ENCODE measurements around the gene ADAMTS3.

ADAMTS3 gene

DNA sequence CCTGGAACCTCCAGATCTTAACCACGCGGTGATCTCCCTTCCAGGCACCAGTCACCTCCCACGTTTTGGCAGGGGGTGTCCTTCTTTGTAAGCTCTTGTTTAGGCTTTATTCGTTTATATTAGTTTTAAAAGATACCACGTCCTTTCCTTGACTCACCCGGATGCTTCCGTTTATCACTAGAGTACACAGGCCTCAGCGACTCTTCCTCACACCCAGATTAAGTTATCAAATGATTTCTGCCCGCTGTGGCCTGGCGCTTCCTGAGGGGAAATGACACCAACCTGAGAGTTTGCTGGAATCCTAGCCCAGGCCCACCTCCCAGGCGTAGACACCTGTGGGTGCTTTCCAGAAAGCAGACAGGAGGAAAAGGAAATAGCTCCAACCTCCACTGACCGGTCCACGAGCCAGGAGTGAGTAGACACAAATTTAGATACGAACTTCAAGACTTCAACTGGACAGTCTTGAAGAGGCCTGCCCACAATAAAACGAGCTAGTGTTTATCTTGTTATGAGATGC lies 756 bp upstream of the ADAMTS3 start:
- ATAC-seq: no peak
- TF ChIP-seq, protein P1, sequence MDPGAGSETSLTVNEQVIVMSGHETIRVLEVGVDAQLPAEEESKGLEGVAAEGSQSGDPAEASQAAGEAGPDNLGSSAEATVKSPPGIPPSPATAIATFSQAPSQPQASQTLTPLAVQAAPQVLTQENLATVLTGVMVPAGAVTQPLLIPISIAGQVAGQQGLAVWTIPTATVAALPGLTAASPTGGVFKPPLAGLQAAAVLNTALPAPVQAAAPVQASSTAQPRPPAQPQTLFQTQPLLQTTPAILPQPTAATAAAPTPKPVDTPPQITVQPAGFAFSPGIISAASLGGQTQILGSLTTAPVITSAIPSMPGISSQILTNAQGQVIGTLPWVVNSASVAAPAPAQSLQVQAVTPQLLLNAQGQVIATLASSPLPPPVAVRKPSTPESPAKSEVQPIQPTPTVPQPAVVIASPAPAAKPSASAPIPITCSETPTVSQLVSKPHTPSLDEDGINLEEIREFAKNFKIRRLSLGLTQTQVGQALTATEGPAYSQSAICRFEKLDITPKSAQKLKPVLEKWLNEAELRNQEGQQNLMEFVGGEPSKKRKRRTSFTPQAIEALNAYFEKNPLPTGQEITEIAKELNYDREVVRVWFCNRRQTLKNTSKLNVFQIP (CRISPR knock-in tag; IDR thresholded peaks at IDR 0.05; ENCODE audit: borderline replicate concordance, low read depth): no peak
- TF ChIP-seq BACH2 (CRISPR knock-in tag; IDR thresholded peaks at IDR 0.05; ENCODE audit: borderline replicate concordance) (no peak), ZNF70 (CRISPR knock-in tag; IDR thresholded peaks at IDR 0.05) (no peak), OSR1 (CRISPR knock-in tag; IDR thresholded peaks at IDR 0.05) (no peak), ARNTL (CRISPR knock-in tag; IDR thresholded peaks at IDR 0.05; ENCODE audit: borderline replicate concordance, low read depth) (no peak), PPARA (CRISPR knock-in tag; IDR thresholded peaks at IDR 0.05; ENCODE audit: borderline replicate concordance) (no peak), RARB (CRISPR knock-in tag; IDR thresholded peaks at IDR 0.05) (no peak), CSDC2 (CRISPR knock-in tag; IDR thresholded peaks at IDR 0.05) (no peak), ESRRG (CRISPR knock-in tag; IDR thresholded peaks at IDR 0.05) (no peak), TCF4 (CRISPR knock-in tag; IDR thresholded peaks at IDR 0.05; ENCODE audit: borderline replicate concordance) (no peak), ZFP30 (CRISPR knock-in tag; IDR thresholded peaks at IDR 0.05) (no peak), SNAI2 (CRISPR knock-in tag; IDR thresholded peaks at IDR 0.05) (no peak), TOX (CRISPR knock-in tag; IDR thresholded peaks at IDR 0.05; ENCODE audit: borderline replicate concordance) (no peak), GLIS3 (CRISPR knock-in tag; IDR thresholded peaks at IDR 0.05) (no peak), ZFP3 (CRISPR knock-in tag; IDR thresholded peaks at IDR 0.05) (no peak), ZC3H10 (CRISPR knock-in tag; IDR thresholded peaks at IDR 0.05) (no peak)
- TF ChIP-seq, protein P2, sequence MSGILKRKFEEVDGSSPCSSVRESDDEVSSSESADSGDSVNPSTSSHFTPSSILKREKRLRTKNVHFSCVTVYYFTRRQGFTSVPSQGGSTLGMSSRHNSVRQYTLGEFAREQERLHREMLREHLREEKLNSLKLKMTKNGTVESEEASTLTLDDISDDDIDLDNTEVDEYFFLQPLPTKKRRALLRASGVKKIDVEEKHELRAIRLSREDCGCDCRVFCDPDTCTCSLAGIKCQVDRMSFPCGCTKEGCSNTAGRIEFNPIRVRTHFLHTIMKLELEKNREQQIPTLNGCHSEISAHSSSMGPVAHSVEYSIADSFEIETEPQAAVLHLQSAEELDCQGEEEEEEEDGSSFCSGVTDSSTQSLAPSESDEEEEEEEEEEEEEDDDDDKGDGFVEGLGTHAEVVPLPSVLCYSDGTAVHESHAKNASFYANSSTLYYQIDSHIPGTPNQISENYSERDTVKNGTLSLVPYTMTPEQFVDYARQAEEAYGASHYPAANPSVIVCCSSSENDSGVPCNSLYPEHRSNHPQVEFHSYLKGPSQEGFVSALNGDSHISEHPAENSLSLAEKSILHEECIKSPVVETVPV (CRISPR knock-in tag; IDR thresholded peaks at IDR 0.05): no peak
- TF ChIP-seq, protein P3, sequence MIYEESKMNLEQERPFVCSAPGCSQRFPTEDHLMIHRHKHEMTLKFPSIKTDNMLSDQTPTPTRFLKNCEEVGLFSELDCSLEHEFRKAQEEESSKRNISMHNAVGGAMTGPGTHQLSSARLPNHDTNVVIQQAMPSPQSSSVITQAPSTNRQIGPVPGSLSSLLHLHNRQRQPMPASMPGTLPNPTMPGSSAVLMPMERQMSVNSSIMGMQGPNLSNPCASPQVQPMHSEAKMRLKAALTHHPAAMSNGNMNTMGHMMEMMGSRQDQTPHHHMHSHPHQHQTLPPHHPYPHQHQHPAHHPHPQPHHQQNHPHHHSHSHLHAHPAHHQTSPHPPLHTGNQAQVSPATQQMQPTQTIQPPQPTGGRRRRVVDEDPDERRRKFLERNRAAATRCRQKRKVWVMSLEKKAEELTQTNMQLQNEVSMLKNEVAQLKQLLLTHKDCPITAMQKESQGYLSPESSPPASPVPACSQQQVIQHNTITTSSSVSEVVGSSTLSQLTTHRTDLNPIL (CRISPR knock-in tag; IDR thresholded peaks at IDR 0.05; ENCODE audit: low read depth): no peak
- TF ChIP-seq, protein P4, sequence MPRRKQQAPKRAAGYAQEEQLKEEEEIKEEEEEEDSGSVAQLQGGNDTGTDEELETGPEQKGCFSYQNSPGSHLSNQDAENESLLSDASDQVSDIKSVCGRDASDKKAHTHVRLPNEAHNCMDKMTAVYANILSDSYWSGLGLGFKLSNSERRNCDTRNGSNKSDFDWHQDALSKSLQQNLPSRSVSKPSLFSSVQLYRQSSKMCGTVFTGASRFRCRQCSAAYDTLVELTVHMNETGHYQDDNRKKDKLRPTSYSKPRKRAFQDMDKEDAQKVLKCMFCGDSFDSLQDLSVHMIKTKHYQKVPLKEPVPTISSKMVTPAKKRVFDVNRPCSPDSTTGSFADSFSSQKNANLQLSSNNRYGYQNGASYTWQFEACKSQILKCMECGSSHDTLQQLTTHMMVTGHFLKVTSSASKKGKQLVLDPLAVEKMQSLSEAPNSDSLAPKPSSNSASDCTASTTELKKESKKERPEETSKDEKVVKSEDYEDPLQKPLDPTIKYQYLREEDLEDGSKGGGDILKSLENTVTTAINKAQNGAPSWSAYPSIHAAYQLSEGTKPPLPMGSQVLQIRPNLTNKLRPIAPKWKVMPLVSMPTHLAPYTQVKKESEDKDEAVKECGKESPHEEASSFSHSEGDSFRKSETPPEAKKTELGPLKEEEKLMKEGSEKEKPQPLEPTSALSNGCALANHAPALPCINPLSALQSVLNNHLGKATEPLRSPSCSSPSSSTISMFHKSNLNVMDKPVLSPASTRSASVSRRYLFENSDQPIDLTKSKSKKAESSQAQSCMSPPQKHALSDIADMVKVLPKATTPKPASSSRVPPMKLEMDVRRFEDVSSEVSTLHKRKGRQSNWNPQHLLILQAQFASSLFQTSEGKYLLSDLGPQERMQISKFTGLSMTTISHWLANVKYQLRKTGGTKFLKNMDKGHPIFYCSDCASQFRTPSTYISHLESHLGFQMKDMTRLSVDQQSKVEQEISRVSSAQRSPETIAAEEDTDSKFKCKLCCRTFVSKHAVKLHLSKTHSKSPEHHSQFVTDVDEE (CRISPR knock-in tag; IDR thresholded peaks at IDR 0.05): no peak

DNA sequence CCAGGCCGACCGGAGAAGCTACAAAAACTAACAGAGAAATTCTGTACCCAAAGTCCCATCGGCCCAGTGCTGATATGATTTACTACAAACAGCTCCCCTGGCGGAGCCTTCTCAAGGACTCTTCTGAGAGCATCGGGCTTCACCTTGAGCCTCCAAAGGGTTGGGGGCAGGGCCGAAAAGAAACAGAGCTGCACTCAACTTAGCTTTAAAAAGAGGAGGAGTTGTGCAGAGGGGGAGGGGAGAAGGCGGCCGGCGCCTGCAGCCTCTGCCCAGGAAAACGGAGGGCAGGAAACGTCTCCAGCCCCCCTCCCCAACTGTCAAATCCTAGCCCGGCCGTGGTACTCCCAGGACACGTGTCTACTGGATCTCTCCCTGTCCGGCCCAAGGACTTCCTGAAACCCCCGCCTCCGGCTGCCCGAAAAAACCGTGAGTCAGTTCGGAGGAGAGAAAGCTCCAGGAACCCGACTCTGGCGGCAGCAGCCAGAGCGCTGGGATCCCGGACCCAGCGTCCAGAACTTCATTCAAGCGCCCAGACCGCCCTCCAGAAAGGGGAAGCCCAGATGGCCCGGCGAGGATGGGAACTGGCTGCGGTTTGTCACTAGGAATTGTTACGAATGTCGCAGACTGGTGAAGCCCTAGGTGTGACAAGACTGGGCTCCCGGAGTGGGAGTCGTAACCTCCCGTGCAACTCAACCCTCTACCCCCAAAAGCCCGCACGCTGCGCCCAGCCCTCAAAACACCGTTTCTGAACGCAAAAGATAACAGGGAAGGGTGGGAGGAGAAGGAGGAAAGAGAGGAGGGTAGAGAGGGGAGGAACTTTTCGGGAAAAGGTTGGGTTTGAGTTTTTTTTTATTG lies 973 bp downstream of the ADAMTS3 start:
- TF ChIP-seq GLIS3 (CRISPR knock-in tag; IDR thresholded peaks at IDR 0.05): no peak
- TF ChIP-seq, protein P5, sequence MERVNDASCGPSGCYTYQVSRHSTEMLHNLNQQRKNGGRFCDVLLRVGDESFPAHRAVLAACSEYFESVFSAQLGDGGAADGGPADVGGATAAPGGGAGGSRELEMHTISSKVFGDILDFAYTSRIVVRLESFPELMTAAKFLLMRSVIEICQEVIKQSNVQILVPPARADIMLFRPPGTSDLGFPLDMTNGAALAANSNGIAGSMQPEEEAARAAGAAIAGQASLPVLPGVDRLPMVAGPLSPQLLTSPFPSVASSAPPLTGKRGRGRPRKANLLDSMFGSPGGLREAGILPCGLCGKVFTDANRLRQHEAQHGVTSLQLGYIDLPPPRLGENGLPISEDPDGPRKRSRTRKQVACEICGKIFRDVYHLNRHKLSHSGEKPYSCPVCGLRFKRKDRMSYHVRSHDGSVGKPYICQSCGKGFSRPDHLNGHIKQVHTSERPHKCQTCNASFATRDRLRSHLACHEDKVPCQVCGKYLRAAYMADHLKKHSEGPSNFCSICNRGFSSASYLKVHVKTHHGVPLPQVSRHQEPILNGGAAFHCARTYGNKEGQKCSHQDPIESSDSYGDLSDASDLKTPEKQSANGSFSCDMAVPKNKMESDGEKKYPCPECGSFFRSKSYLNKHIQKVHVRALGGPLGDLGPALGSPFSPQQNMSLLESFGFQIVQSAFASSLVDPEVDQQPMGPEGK (CRISPR knock-in tag; IDR thresholded peaks at IDR 0.05; ENCODE audit: borderline replicate concordance): no peak
- peak; percentile 84 for ATAC-seq

DNA sequence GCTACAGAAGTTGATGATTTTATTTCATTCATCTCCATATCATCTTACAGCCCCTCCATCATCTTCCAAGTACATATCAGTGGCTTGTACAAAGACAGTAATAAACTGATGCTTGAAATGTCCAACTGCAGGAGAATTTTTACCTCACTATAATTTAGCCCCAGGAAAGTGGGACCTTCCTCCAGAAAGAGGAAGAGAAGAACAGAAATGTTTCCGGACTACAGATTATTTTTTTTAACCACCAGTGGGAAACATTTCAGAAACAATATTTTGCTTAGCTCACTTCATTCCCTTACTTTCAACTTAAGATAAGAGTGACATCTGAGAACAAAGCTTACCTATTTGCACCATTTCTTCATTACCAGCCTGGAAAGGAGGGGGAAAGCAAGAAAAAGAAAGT lies 2.0 kb downstream of the ADAMTS3 start:
- no peak for ATAC-seq
- TF ChIP-seq ZNF8 (CRISPR knock-in tag; IDR thresholded peaks at IDR 0.05) (no peak), ISL1 (CRISPR knock-in tag; IDR thresholded peaks at IDR 0.05) (no peak), RARB (CRISPR knock-in tag; IDR thresholded peaks at IDR 0.05) (no peak)

Data from SK-N-SH treated with all-trans-retinoic acid at 6 μM for 48 hours (cell line).